H1 (cell line): ENCODE measurements around the gene SGO2. TPM values are rescaled to one million over a fixed set of nuclear protein-coding genes. Genes with fewer than 3 reads are reported as not detected.

Experiments used
- CTCF ChIA-PET: fragments of 300-600 bp; sonication (Branson Sonifier 250); formaldehyde crosslinking; loops from one replicate; lab custom pipeline; 2021; ENCODE audit not compliant: partially characterized antibody; lab: Charles Lee
- POLR2A ChIA-PET: fragments of 300-600 bp; sonication (Branson Sonifier 250); formaldehyde crosslinking; loops from one replicate; lab custom pipeline; 2021; ENCODE audit warnings: inconsistent platforms; ENCODE audit not compliant: partially characterized antibody; lab: Charles Lee
- DNase-seq, 2 experiments: peaks; one replicate each; pipeline versions ENCODE4 v3.0.0 to v3.0.0-alpha.2; 2010 to 2022; ENCODE audit warnings: low spot score in 2 of 2, low read depth in 1 of 2, mixed read lengths in 1 of 2
- FAIRE-seq: peaks from 2 replicates; lab custom pipeline; 2011; peaks lifted over from hg19 to GRCh38; lab: Jason Lieb, UNC
- H2AFZ ChIP-seq: 2 replicates; pipeline ENCODE4 v1.8.1; 2012; ENCODE audit warnings: low read length, inconsistent platforms
- H2AK5ac ChIP-seq: 2 replicates; pipeline ENCODE4 v1.6.1; 2013; ENCODE audit warnings: low read depth, low read length
- H2BK120ac ChIP-seq: replicated peaks from 2 replicates; pipeline ENCODE3; 2013; ENCODE audit warnings: low read depth, low read length, inconsistent platforms
- H2BK12ac ChIP-seq: 2 replicates; pipeline ENCODE4 v1.6.1; 2013; ENCODE audit warnings: low read depth, low read length
- H2BK15ac ChIP-seq: 2 replicates; pipeline ENCODE4 v1.6.1; 2013; ENCODE audit warnings: low read length
- H2BK20ac ChIP-seq: 2 replicates; pipeline ENCODE4 v1.6.1; 2013; ENCODE audit warnings: low read length
- H2BK5ac ChIP-seq: 2 replicates; pipeline ENCODE4 v1.6.1; 2013; ENCODE audit warnings: low read depth, low read length
- H3K14ac ChIP-seq: 2 replicates; pipeline ENCODE4 v1.6.1; 2013; ENCODE audit warnings: inconsistent platforms; ENCODE audit not compliant: insufficient read length
- H3K18ac ChIP-seq: 2 replicates; pipeline ENCODE4 v1.6.1; 2013; ENCODE audit warnings: low read length; ENCODE audit errors: extremely low read depth
- H3K23ac ChIP-seq: 2 replicates; pipeline ENCODE4 v1.6.1; 2013; ENCODE audit warnings: inconsistent platforms; ENCODE audit not compliant: insufficient read length
- H3K23me2 ChIP-seq: 2 replicates; pipeline ENCODE4 v1.6.1; 2013; ENCODE audit warnings: low read depth, low read length
- H3K27ac ChIP-seq: 2 replicates; pipeline ENCODE4 v1.6.1; 2011; ENCODE audit warnings: low read depth, low read length, inconsistent platforms
- H3K27me3 ChIP-seq, 4 experiments: replicated peaks in 1 of 4; 1 replicate in 1 of 4; 2 replicates in 3 of 4; pipeline versions ENCODE4 v1.6.1 to v1.8.1; 2011 to 2013; ENCODE audit warnings: low read length in 3 of 4, mild to moderate bottlenecking in 3 of 4, inconsistent platforms in 2 of 4, mixed read lengths in 2 of 4, moderate library complexity in 1 of 4; ENCODE audit not compliant: control insufficient read depth in 3 of 4, insufficient read depth in 3 of 4; ENCODE audit errors: extremely low read depth in 1 of 4
- H3K36me3 ChIP-seq, 4 experiments: 2 replicates each; pipeline versions ENCODE4 v1.6.1 to v1.8.1; 2011 to 2013; ENCODE audit warnings: mild to moderate bottlenecking in 4 of 4, low read length in 3 of 4, moderate library complexity in 2 of 4, control low read depth in 1 of 4, inconsistent platforms in 1 of 4; ENCODE audit not compliant: insufficient read depth in 4 of 4, control insufficient read depth in 2 of 4
- H3K4ac ChIP-seq: replicated peaks from 2 replicates; pipeline ENCODE3; 2013; ENCODE audit warnings: low read length, low read depth, mixed read lengths, inconsistent platforms; ENCODE audit not compliant: insufficient read length
- H3K4me1 ChIP-seq, 4 experiments: replicated peaks in 1 of 4; 1 replicate in 1 of 4; 2 replicates in 3 of 4; pipeline versions ENCODE4 v1.6.1 to v1.8.1; 2011 to 2013; ENCODE audit warnings: low read length in 3 of 4, inconsistent platforms in 2 of 4, mixed read lengths in 1 of 4; ENCODE audit not compliant: insufficient read depth in 4 of 4, control insufficient read depth in 3 of 4
- H3K4me2 ChIP-seq, 2 experiments: 2 replicates each; pipeline versions ENCODE4 v1.6.1 to v1.8.1; 2011 to 2013; ENCODE audit warnings: low read depth in 2 of 2, low read length in 2 of 2, control low read depth in 1 of 2, inconsistent platforms in 1 of 2, mild to moderate bottlenecking in 1 of 2; ENCODE audit not compliant: insufficient read depth in 1 of 2
- H3K4me3 ChIP-seq, 4 experiments: fragments of 200-600, 300-600 bp in 1 of 4; sonication (generic), shearing (Covaris generic), sonication (Bioruptor Twin) in 1 of 4; 2 replicates each; pipeline versions ENCODE4 v1.5.1 to v1.8.1; 2011 to 2016; ENCODE audit warnings: low read length in 4 of 4, low read depth in 3 of 4, control low read depth in 2 of 4, inconsistent platforms in 2 of 4, mild to moderate bottlenecking in 2 of 4, mixed read lengths in 1 of 4, moderate library complexity in 1 of 4; ENCODE audit not compliant: insufficient read depth in 2 of 4; ENCODE audit errors: extremely low read depth in 1 of 4
- H3K56ac ChIP-seq: replicated peaks from 2 replicates; pipeline ENCODE3; 2013; ENCODE audit warnings: low read depth, mild to moderate bottlenecking, mixed read lengths, low read length, inconsistent platforms; ENCODE audit not compliant: insufficient read length
- H3K79me1 ChIP-seq: 2 replicates; pipeline ENCODE4 v1.6.1; 2013; ENCODE audit warnings: low read depth, low read length, control low read depth
- H3K79me2 ChIP-seq, 2 experiments: 2 replicates each; pipeline versions ENCODE4 v1.6.1 to v1.8.1; 2012 to 2013; ENCODE audit warnings: low read length in 2 of 2, mild to moderate bottlenecking in 2 of 2, inconsistent platforms in 1 of 2; ENCODE audit not compliant: insufficient read depth in 2 of 2, control insufficient read depth in 1 of 2
- H3K9ac ChIP-seq, 4 experiments: replicated peaks in 1 of 4; 1 replicate in 1 of 4; 2 replicates in 3 of 4; pipeline versions ENCODE4 v1.6.1 to v1.8.1; 2011 to 2013; ENCODE audit warnings: low read depth in 3 of 4, low read length in 3 of 4, control low read depth in 2 of 4, mild to moderate bottlenecking in 2 of 4, moderate library complexity in 2 of 4, inconsistent platforms in 1 of 4; ENCODE audit errors: extremely low read depth in 1 of 4
- H3K9me3 ChIP-seq, 2 experiments: 2 replicates each; pipeline versions ENCODE4 v1.6.1 to v1.8.1; 2012 to 2013; ENCODE audit warnings: mild to moderate bottlenecking in 2 of 2, moderate library complexity in 2 of 2, control low read depth in 1 of 2, inconsistent platforms in 1 of 2, low read depth in 1 of 2, low read length in 1 of 2, mixed read lengths in 1 of 2; ENCODE audit not compliant: insufficient read depth in 2 of 2
- H4K20me1 ChIP-seq, 2 experiments: replicated peaks in 1 of 2; 2 replicates each; pipeline versions ENCODE3 to v1.8.1; 2011 to 2013; ENCODE audit warnings: inconsistent platforms in 2 of 2, low read length in 2 of 2, mild to moderate bottlenecking in 1 of 2; ENCODE audit not compliant: insufficient read depth in 2 of 2, control insufficient read depth in 1 of 2
- H4K5ac ChIP-seq: 2 replicates; pipeline ENCODE4 v1.6.1; 2013; ENCODE audit warnings: low read length, low read depth, mixed read lengths, inconsistent platforms; ENCODE audit not compliant: insufficient read length
- H4K8ac ChIP-seq: 2 replicates; pipeline ENCODE4 v1.8.0; 2013; ENCODE audit warnings: mild to moderate bottlenecking, moderate library complexity, low read length, inconsistent platforms; ENCODE audit not compliant: insufficient read depth; ENCODE audit errors: extremely low read depth
- H4K91ac ChIP-seq: replicated peaks from 2 replicates; pipeline ENCODE3; 2013; ENCODE audit warnings: low read length, mixed read lengths, inconsistent platforms; ENCODE audit not compliant: insufficient read length
- ASH2L ChIP-seq: fragments of 200-600, 300-600 bp; sonication (generic); IDR thresholded peaks from one replicate; pipeline ENCODE4 v1.7.1; 2017; ENCODE audit warnings: low read length
- CBX8 ChIP-seq: fragments of 300-800, 300-1000 bp; sonication (generic); IDR thresholded peaks from 2 replicates; pipeline ENCODE4 v1.7.1; 2016; ENCODE audit warnings: low read depth, low read length, borderline replicate concordance
- CHD1 ChIP-seq: IDR thresholded peaks from 2 replicates; pipeline ENCODE4 v1.6.1; 2012; ENCODE audit warnings: low read depth, low read length, improper control_type of control experiment
- E2F6 ChIP-seq: IDR thresholded peaks from 2 replicates; pipeline ENCODE4 v1.6.1; 2012; ENCODE audit warnings: inconsistent platforms
- EGR1 ChIP-seq: IDR thresholded peaks from 2 replicates; pipeline ENCODE4 v1.6.1; 2011; ENCODE audit warnings: low read depth, low read length, borderline replicate concordance
- GTF2F1 ChIP-seq: IDR thresholded peaks from 2 replicates; pipeline ENCODE4 v1.6.1; 2012; ENCODE audit warnings: low read depth, low read length, improper control_type of control experiment, borderline replicate concordance
- HDAC2 ChIP-seq, 2 experiments: fragments of 300-600 bp in 1 of 2; sonication (generic) in 1 of 2; IDR thresholded peaks; 2 replicates each; pipeline ENCODE4 v1.6.1; 2011 to 2012; ENCODE audit warnings: low read depth in 2 of 2, low read length in 2 of 2, mild to moderate bottlenecking in 2 of 2, moderate library complexity in 2 of 2, borderline replicate concordance in 1 of 2, inconsistent platforms in 1 of 2
- JUN ChIP-seq: IDR thresholded peaks from 2 replicates; pipeline ENCODE4 v1.6.1; 2011; ENCODE audit warnings: low read depth, mild to moderate bottlenecking, improper control_type of control experiment, low read length
- KDM4A ChIP-seq: IDR thresholded peaks from one replicate; pipeline ENCODE4 v1.7.1; 2012; ENCODE audit warnings: low read depth, mild to moderate bottlenecking, moderate library complexity, low read length, inconsistent platforms; ENCODE audit not compliant: severe bottlenecking
- MAX ChIP-seq: IDR thresholded peaks from 2 replicates; pipeline ENCODE4 v1.6.1; 2012; ENCODE audit warnings: inconsistent platforms
- SP2 ChIP-seq: IDR thresholded peaks from 2 replicates; pipeline ENCODE4 v1.6.1; 2012; ENCODE audit warnings: mild to moderate bottlenecking, low read length, inconsistent platforms
- TAF1 ChIP-seq: IDR thresholded peaks from 2 replicates; pipeline ENCODE4 v1.6.1; 2011; ENCODE audit warnings: mild to moderate bottlenecking, low read depth, low read length
- USF2 ChIP-seq: IDR thresholded peaks from 2 replicates; pipeline ENCODE4 v1.6.1; 2011; ENCODE audit warnings: low read length, improper control_type of control experiment
- WGBS, 2 experiments: shearing (Covaris generic) in 1 of 2; methylation state at CpG; one replicate each; pipeline versions ENCODE4 v1.1.6 to v1.1.7; 2013 to 2015; ENCODE audit warnings: low lambda C conversion rate in 2 of 2, mixed read lengths in 2 of 2, inconsistent platforms in 1 of 2, low coverage in 1 of 2, missing lambda C conversion rate in 1 of 2; ENCODE audit not compliant: insufficient replicate concordance in 2 of 2, insufficient coverage in 1 of 2, insufficient read length in 1 of 2; ENCODE audit errors: extremely low coverage in 1 of 2, missing lambda C conversion rate in 1 of 2; 5-methylcytosine and 5-hydroxymethylcytosine counted together
- polyA plus RNA-seq, 7 experiments: library from polyadenylated mRNA; depleted of rRNA in 3 of 7; stranded (reverse) in 5 of 7; unstranded in 2 of 7; fragments of >200 nt in 5 of 7; fragments of 200-250 nt in 2 of 7; gene quantifications; 1 replicate in 5 of 7; 2 replicates in 1 of 7; 4 replicates in 1 of 7; pipeline versions ENCODE4 v1.2.1 to v1.2.3, GENCODE V29; 2011 to 2013; ENCODE audit warnings: missing spikeins in 2 of 7, mixed read lengths in 2 of 7
- total RNA-seq: library from RNA; stranded (reverse); fragmentation: NEBNext Ultra II Directional; extraction: Animal tissue kit (Norgen Biotek cat#: 25700); gene quantifications from 2 replicates; pipeline ENCODE4 v1.2.1, GENCODE V29; 2021

SGO2 gene
- total and polyA plus RNA-seq, 2 of the 8 experiments (the other 6 are each of a cell fraction or from before 2014, with no cell fraction given) = 2.4 to 33.2 TPM

GRCh38 chr2:200631287-200631686 is 105.3 kb downstream of the SGO2 start:
- Histone ChIP-seq H3K56ac (no peak overlapping the region), H4K91ac (no peak overlapping the region), H2AFZ (no peak overlapping the region), H3K18ac (no peak overlapping the region), H2BK15ac (no peak overlapping the region), H3K9ac (no peak overlapping the region), H4K8ac (no peak overlapping the region), H3K79me2 (no peaks in the 10 kb centered on the region), H2BK20ac (no peak overlapping the region), H2BK5ac (no peak overlapping the region), H3K23ac (no peak overlapping the region), H4K20me1 (no peaks in the 10 kb centered on the region), H3K4ac (no peak overlapping the region), H3K4me1 (no peaks in the 10 kb centered on the region), H2BK12ac (no peak overlapping the region), H3K23me2 (no peaks in the 10 kb centered on the region), H3K9me3 (no peaks in the 10 kb centered on the region), H3K4me3 (no peak overlapping the region), H3K27ac (no peak overlapping the region), H3K36me3 (no peaks in the 10 kb centered on the region), H2BK120ac (no peak overlapping the region), H3K27me3 (no peaks in the 10 kb centered on the region), H4K5ac (no peak overlapping the region), H3K79me1 (no peaks in the 10 kb centered on the region), H3K14ac (no peak overlapping the region), H2AK5ac (no peak overlapping the region), H3K4me2 (no peak overlapping the region)
- ChIA-PET POLR2A (no interaction called here), CTCF (interaction anchor here (1.1 kb wide), 1 partner anchor 52 kb away, joined by 3 read pairs; no protein-coding TSS in a partner anchor)
- 90% methylated on average over 1 of the region's 1 CpG; no CpG with 5 or more reads in 1 of the 2 experiments for WGBS, 2 experiments
- no peak for DNase-seq
- no peak for FAIRE-seq
- no peak for TF ChIP-seq USF2
- no peak for TF ChIP-seq JUN
- TF ChIP-seq KDM4A = no peak
- TF ChIP-seq E2F6 = no peak
- no peak for TF ChIP-seq CBX8
- no peak for TF ChIP-seq MAX
- no peak for TF ChIP-seq EGR1
- TF ChIP-seq CHD1 = no peak
- TF ChIP-seq GTF2F1 = no peak
- TF ChIP-seq SP2 = no peak
- no peak for TF ChIP-seq ASH2L
- no peak for TF ChIP-seq TAF1
- TF ChIP-seq HDAC2 (IDR thresholded peaks at IDR 0.05; ENCODE audit: borderline replicate concordance in 1 of 2, low read depth in 2 of 2, low read length in 2 of 2) = no peak
